Glutamatergic neuron (in vitro differentiated cells): ENCODE results near the gene TCFL5. TPM values are rescaled to one million over a fixed set of nuclear protein-coding genes. Genes with fewer than 3 reads are reported as not detected.
A peak's percentile ranks its signal among the peaks of the same experiment; 100 is the strongest.

Experiments used
- DNase-seq: peaks from one replicate; pipeline ENCODE4 v3.0.0; 2022
- H3K27ac Mint-ChIP-seq: one replicate; pipeline ENCODE4 v1.8.0; 2020; ENCODE audit warnings: mild to moderate bottlenecking, mixed read lengths, inconsistent platforms; ENCODE audit not compliant: unreplicated experiment
- H3K27me3 Mint-ChIP-seq: one replicate; pipeline ENCODE4 v1.8.0; 2020; ENCODE audit warnings: mild to moderate bottlenecking, moderate library complexity, mixed read lengths, inconsistent platforms; ENCODE audit not compliant: unreplicated experiment
- H3K36me3 Mint-ChIP-seq: one replicate; pipeline ENCODE4 v1.8.0; 2020; ENCODE audit warnings: mild to moderate bottlenecking, mixed read lengths, inconsistent platforms; ENCODE audit not compliant: unreplicated experiment
- H3K4me1 Mint-ChIP-seq: one replicate; pipeline ENCODE4 v1.8.0; 2020; ENCODE audit warnings: mild to moderate bottlenecking, low read depth, mixed read lengths, inconsistent platforms; ENCODE audit not compliant: unreplicated experiment
- H3K4me3 Mint-ChIP-seq: one replicate; pipeline ENCODE4 v1.8.0; 2020; ENCODE audit warnings: mild to moderate bottlenecking, mixed read lengths, inconsistent platforms; ENCODE audit not compliant: unreplicated experiment
- H3K9me3 Mint-ChIP-seq: one replicate; pipeline ENCODE4 v1.8.0; 2020; ENCODE audit warnings: mild to moderate bottlenecking, moderate library complexity, mixed read lengths, inconsistent platforms; ENCODE audit not compliant: unreplicated experiment
- CTCF ChIP-seq: fragments of 200-600 bp; sonication (generic); IDR thresholded peaks from one replicate; pipeline ENCODE4 v1.5.0; 2021; ENCODE audit not compliant: partially characterized antibody, unreplicated experiment
- total RNA-seq: library from RNA; stranded (reverse); fragmentation: NEBNext Ultra II Directional; extraction: Animal tissue kit (Norgen Biotek cat#: 25700); gene quantifications from one replicate; pipeline ENCODE4 v1.2.1, GENCODE V29; 2021; ENCODE audit not compliant: unreplicated experiment

The TCFL5 gene
- total RNA-seq, 1 donor from 2014 or later: 12.6 TPM

GRCh38 chr20:62890444-62890843 is 28.8 kb upstream of the TCFL5 start:
- H3K27me3 Mint-ChIP-seq: peaks cover 9% of the 10 kb centered on the region
- H3K36me3 Mint-ChIP-seq: no peaks in the 10 kb centered on the region
- H3K4me3 Mint-ChIP-seq: no peak overlapping the region
- peaks cover 2% of the 10 kb centered on the region for H3K9me3 Mint-ChIP-seq
- H3K4me1 Mint-ChIP-seq: peaks cover 25% of the 10 kb centered on the region
- no peak for TF ChIP-seq CTCF
- no peak overlapping the region for H3K27ac Mint-ChIP-seq
- no peak for DNase-seq

DNA sequence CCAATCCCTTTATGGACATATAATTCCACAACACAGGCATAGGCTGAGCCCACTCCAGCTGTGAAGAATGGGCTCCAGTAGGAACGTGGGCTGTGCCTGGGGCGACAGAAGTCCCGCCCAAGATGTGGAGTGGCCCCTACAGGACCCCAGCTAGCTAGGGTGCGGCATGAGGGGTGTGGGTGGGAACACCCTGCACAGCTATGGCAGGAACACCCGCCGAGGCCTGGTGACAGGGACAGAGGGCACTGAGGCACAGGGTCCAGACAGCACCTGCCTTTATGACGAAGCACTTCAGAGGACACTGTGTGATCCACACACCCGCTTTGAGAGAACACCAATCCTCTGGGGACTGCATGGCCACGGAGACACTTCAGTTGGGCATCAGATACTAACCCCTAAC is 28.2 kb upstream of the TCFL5 start:
- Mint-ChIP-seq H3K27ac (no peak overlapping the region), H3K4me1 (peaks cover 22% of the 10 kb centered on the region), H3K9me3 (peaks cover 2% of the 10 kb centered on the region), H3K36me3 (no peaks in the 10 kb centered on the region), H3K4me3 (no peak overlapping the region), H3K27me3 (peaks cover 9% of the 10 kb centered on the region)
- TF ChIP-seq CTCF: no peak
- no peak for DNase-seq

DNA sequence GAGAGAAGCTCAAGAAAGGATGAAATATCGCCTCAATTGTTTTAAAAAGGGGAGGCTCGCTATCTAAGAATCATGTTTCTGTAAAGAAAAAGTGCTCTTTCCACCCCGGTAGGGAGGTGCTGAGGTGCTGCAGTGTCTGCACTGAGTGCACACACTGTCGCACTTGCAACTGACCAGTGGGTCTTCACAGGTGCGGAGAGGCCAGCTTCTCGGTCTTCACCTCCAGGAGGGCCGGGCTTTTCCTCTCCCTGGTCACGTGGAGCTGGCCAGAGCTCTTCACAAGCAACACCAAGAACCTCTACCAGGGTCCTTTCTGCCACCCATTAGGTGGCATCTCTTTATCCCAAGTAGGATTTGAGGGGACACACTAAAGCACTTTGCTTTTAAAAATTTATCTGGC is 27.8 kb upstream of the TCFL5 start:
- H3K27me3 Mint-ChIP-seq: peaks cover 9% of the 10 kb centered on the region
- H3K27ac Mint-ChIP-seq: no peak overlapping the region
- no peak for TF ChIP-seq CTCF
- H3K9me3 Mint-ChIP-seq: peaks cover 2% of the 10 kb centered on the region
- DNase-seq: no peak
- H3K4me3 Mint-ChIP-seq: no peak overlapping the region
- H3K4me1 Mint-ChIP-seq: peaks cover 22% of the 10 kb centered on the region
- H3K36me3 Mint-ChIP-seq: no peaks in the 10 kb centered on the region

DNA sequence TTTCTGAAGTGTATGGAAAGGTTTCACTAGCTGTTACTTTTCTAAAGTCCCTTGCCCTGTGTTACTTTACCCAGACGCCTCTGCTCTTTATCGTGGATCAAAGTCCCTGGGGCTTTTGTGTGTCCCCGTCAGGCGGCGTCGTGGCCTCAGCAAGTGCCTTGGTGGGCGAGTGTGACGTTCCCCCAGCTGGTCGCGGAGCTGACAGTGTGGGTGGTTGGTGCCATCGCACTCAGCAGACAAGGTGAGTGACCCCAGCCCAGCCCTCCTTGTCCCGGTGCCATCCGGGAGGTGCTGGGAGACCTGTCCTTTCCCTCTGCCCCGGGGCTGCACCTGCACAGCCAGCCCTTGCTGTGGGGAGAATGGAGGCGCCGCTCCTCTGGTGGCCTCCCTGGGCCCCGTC is 27.3 kb upstream of the TCFL5 start:
- H3K27me3 Mint-ChIP-seq: peaks cover 9% of the 10 kb centered on the region
- no peak overlapping the region for H3K27ac Mint-ChIP-seq
- peaks cover 2% of the 10 kb centered on the region for H3K9me3 Mint-ChIP-seq
- no peak for DNase-seq
- H3K4me3 Mint-ChIP-seq: no peak overlapping the region
- peaks cover 22% of the 10 kb centered on the region for H3K4me1 Mint-ChIP-seq
- TF ChIP-seq CTCF: no peak
- no peaks in the 10 kb centered on the region for H3K36me3 Mint-ChIP-seq

- no peak for DNase-seq
- Mint-ChIP-seq H3K4me3 (no peak overlapping the region), H3K27ac (peak overlapping the region; percentile 33)
Measured at GRCh38 chr20:62888406-62888805, 26.8 kb upstream of the TCFL5 start.

More at GRCh38 chr20:62888406-62888805, 26.8 kb upstream of the TCFL5 start:
- Mint-ChIP-seq H3K9me3 (peaks cover 2% of the 10 kb centered on the region), H3K27me3 (peaks cover 9% of the 10 kb centered on the region), H3K4me1 (peaks cover 22% of the 10 kb centered on the region), H3K36me3 (no peaks in the 10 kb centered on the region)
- TF ChIP-seq CTCF: no peak
